CD8-positive, alpha-beta memory T cell (primary cell): Measurements from ENCODE around the gene FLVCR2. TPM values are rescaled to one million over a fixed set of nuclear protein-coding genes. Genes with fewer than 3 reads are reported as not detected.

Experiments
- CTCF ChIA-PET: fragments of 350-600 bp; sonication (Branson Sonifier 250); formaldehyde crosslinking; loops from one replicate; lab custom pipeline; 2021; ENCODE audit warnings: antibody characterized with exemption; lab: Charles Lee
- POLR2A ChIA-PET: fragments of 350-600 bp; sonication (Branson Sonifier 250); formaldehyde crosslinking; loops from one replicate; lab custom pipeline; 2021; ENCODE audit warnings: antibody characterized with exemption; lab: Charles Lee
- DNase-seq, 5 donors: peaks; one replicate each; pipeline versions ENCODE4 v3.0.0 to v3.0.0-alpha.2; 2020 to 2022; ENCODE audit warnings: mixed read lengths in 1 of 5
- H3K27ac ChIP-seq: one replicate; pipeline ENCODE4 v1.7.0; 2013; ENCODE audit warnings: low read depth, mild to moderate bottlenecking, low read length, moderate library complexity
- H3K27me3 ChIP-seq: 2 replicates; pipeline ENCODE4 v1.7.0; 2013; ENCODE audit warnings: low read length, mild to moderate bottlenecking; ENCODE audit not compliant: insufficient read depth, poor library complexity, severe bottlenecking
- H3K36me3 ChIP-seq: 2 replicates; pipeline ENCODE4 v1.7.0; 2013; ENCODE audit warnings: mild to moderate bottlenecking, low read length, moderate library complexity; ENCODE audit not compliant: insufficient read depth
- H3K4me1 ChIP-seq: 2 replicates; pipeline ENCODE4 v1.7.0; 2013; ENCODE audit warnings: mild to moderate bottlenecking, low read length, moderate library complexity; ENCODE audit not compliant: insufficient read depth
- H3K4me3 ChIP-seq: 2 replicates; pipeline ENCODE4 v1.7.0; 2013; ENCODE audit warnings: mild to moderate bottlenecking, low read length
- H3K9me3 ChIP-seq: 2 replicates; pipeline ENCODE4 v1.7.0; 2013; ENCODE audit warnings: mild to moderate bottlenecking, low read length
- H3K27ac Mint-ChIP-seq, 8 donors: one replicate each; pipeline ENCODE4 v1.8.0; 2020 to 2021; ENCODE audit warnings: mixed read lengths in 8 of 8, mild to moderate bottlenecking in 6 of 8, inconsistent platforms in 3 of 8, moderate library complexity in 3 of 8
- H3K27me3 Mint-ChIP-seq, 2 donors: one replicate each; pipeline ENCODE4 v1.8.0; 2020 to 2021; ENCODE audit warnings: mixed read lengths in 2 of 2, mild to moderate bottlenecking in 1 of 2, moderate library complexity in 1 of 2
- H3K36me3 Mint-ChIP-seq, 3 donors: one replicate each; pipeline ENCODE4 v1.8.0; 2020 to 2021; ENCODE audit warnings: mixed read lengths in 3 of 3, inconsistent platforms in 1 of 3, mild to moderate bottlenecking in 1 of 3
- H3K4me1 Mint-ChIP-seq, 3 donors: one replicate each; pipeline ENCODE4 v1.8.0; 2020 to 2021; ENCODE audit warnings: mixed read lengths in 3 of 3, inconsistent platforms in 1 of 3, mild to moderate bottlenecking in 1 of 3
- H3K4me3 Mint-ChIP-seq, 7 donors: one replicate each; pipeline ENCODE4 v1.8.0; 2020 to 2021; ENCODE audit warnings: mixed read lengths in 7 of 7, mild to moderate bottlenecking in 6 of 7, moderate library complexity in 4 of 7, inconsistent platforms in 2 of 7
- H3K9me3 Mint-ChIP-seq, 5 donors: one replicate each; pipeline ENCODE4 v1.8.0; 2020 to 2022; ENCODE audit warnings: mixed read lengths in 5 of 5, mild to moderate bottlenecking in 3 of 5, moderate library complexity in 2 of 5, inconsistent platforms in 1 of 5
- polyA plus RNA-seq: library from polyadenylated mRNA; unstranded; fragments of 300-500 nt; fragmentation: Illumina TruSeq; gene quantifications from one replicate; pipeline ENCODE4 v1.2.3, GENCODE V29; 2021
- total RNA-seq, 2 experiments: library from RNA; stranded (reverse); gene quantifications; one replicate each; pipeline ENCODE4 v1.2.3, GENCODE V29; 2021

Gene FLVCR2
- total and polyA plus RNA-seq, 3 experiments from 2014 or later = 0.60 to 2.6 (median 2.6) TPM

DNA sequence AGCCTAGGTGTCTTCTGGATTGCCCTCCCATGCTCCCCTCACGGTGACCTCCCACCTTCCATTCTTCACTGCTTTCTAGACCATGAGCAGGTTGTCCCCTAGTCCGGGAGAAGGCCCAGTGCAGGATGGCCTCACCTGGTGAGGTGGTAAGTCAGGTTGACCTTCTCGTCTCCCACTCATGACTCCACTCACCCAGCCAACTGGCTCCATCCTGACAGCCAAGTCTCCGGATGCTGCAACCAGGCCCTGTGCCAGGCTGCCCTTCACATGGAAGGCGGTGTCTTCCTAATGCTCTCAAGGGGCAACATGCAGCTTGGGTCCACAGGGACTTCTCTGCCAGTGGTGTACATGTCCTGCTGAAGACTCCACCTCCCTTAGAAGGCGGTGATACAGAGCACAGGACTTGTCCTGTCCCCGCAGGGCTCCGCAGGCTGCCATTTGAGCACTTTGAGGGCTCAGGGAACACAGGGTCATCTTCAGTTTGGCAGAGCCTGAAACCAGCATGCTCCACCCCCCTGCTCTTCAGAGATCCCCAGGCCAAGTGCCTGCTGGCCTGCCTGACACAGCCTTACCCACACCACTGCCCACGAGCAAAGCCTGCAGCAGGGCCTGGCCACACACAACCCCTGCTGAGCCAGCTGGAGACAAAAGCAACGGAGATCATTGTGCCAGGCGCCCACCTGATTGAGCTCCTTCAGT lies 30.7 kb upstream of the FLVCR2 start:
- Mint-ChIP-seq H3K9me3 (no peaks in the 10 kb centered on the region), H3K27me3 (no peaks in the 10 kb centered on the region), H3K4me1 (peaks cover 42 to 80% (median 77%) of the 10 kb centered on the region in 3 donors), H3K36me3 (peaks cover 0 to 31% (median 3%) of the 10 kb centered on the region in 3 donors), H3K4me3 (no peak overlapping the region), H3K27ac (peak overlapping the region in 7 of 8 donors; percentile 46 to 95 (median 72))
- DNase-seq = no peak
- Histone ChIP-seq H3K9me3 (no peaks in the 10 kb centered on the region), H3K4me1 (peaks cover 20% of the 10 kb centered on the region), H3K27ac (no peak overlapping the region), H3K36me3 (no peaks in the 10 kb centered on the region), H3K4me3 (no peak overlapping the region), H3K27me3 (no peaks in the 10 kb centered on the region)
- CTCF ChIA-PET = no interaction called here
- POLR2A ChIA-PET = no interaction called here

DNA sequence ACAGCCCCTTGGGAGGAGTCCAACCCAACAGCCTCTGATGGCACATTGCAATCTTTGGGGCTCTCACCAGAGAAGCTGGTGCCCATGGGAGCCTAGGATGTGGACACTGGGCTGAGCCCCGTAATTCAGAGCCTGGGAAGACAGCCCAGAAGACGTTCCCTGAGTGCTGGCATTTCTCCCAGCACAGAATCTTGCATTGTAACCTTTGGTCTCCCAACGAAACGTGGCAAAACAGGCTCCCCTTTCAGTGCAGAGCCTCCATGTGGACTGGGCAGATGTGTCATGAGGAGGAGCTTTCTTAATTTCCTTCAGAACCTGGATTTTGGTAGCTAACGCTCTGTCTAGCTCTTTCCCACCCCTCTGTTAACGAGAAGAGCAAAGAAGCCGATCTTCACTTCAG lies 29.9 kb upstream of the FLVCR2 start:
- no peak for DNase-seq
- no peaks in the 10 kb centered on the region for H3K36me3 ChIP-seq
- Mint-ChIP-seq H3K4me1 (peaks cover 35 to 79% (median 71%) of the 10 kb centered on the region in 3 donors), H3K36me3 (peaks cover 0 to 31% (median 3%) of the 10 kb centered on the region in 3 donors), H3K27ac (peak overlapping the region; percentile 46 to 96 (median 74)), H3K9me3 (no peaks in the 10 kb centered on the region), H3K4me3 (no peak overlapping the region), H3K27me3 (no peaks in the 10 kb centered on the region)
- no peaks in the 10 kb centered on the region for H3K27me3 ChIP-seq
- no peak overlapping the region for H3K27ac ChIP-seq
- H3K4me1 ChIP-seq = peaks cover 12% of the 10 kb centered on the region
- CTCF ChIA-PET = no interaction called here
- H3K9me3 ChIP-seq = no peaks in the 10 kb centered on the region
- H3K4me3 ChIP-seq = no peak overlapping the region
- POLR2A ChIA-PET = no interaction called here

DNA sequence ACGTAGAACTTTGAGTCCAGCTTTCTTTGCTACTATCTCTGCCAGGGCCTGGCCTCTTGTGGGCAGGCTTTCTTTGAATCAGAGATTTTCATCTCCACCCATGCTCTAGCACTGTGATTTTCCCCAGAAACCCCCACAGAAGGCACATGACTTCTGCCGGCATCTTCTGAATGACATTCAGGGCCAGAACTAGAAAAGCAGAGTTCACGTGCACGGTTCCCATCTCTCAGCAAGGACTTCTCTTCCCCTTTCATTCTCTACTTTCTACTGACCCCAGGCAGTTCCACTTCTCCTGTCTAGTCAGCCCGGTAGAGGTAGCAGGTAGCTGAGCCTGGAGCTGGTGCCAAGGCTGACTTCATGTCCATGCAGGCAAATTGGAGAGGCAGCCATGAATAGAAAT lies 29.3 kb upstream of the FLVCR2 start:
- ChIA-PET CTCF (interaction anchor here (1.7 kb wide), 1 partner anchor 12 kb away, joined by 5 read pairs; no protein-coding TSS in a partner anchor), POLR2A (no interaction called here)
- Histone ChIP-seq H3K27ac (no peak overlapping the region), H3K36me3 (no peaks in the 10 kb centered on the region), H3K4me3 (no peak overlapping the region), H3K9me3 (no peaks in the 10 kb centered on the region), H3K27me3 (no peaks in the 10 kb centered on the region), H3K4me1 (peaks cover 6% of the 10 kb centered on the region)
- Mint-ChIP-seq H3K36me3 (peaks cover 0 to 31% (median 3%) of the 10 kb centered on the region in 3 donors), H3K27me3 (no peaks in the 10 kb centered on the region), H3K9me3 (no peaks in the 10 kb centered on the region), H3K27ac (peak overlapping the region; percentile 70 to 96 (median 81)), H3K4me1 (peaks cover 34 to 77% (median 66%) of the 10 kb centered on the region in 3 donors), H3K4me3 (peak overlapping the region in 3 of 7 donors; percentile 16 to 49 (median 35))
- no peak for DNase-seq

DNA sequence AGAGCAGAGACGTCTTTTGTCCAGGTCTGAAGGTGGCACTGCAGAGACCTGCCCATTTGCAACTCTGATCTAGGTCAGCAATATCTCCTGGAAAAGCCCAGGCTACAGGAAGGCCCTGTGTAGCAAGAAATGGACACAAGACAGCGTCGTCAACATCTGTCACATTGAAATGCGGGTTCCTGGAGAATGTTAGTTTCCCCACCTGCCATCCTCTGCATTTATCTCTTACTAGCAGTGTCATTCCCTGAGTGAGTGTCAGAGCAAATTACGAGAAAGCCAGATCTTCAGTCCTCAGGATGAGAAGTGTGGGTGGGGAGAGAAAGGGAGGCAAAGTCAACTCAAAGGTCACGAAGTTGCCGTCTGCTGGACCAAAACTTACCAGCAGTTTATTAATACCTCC lies 27.4 kb upstream of the FLVCR2 start:
- peak overlapping the region in 5 of 7 donors; percentile 4 to 49 (median 37) for H3K4me3 Mint-ChIP-seq
- peaks cover 30 to 66% (median 58%) of the 10 kb centered on the region in 3 donors for H3K4me1 Mint-ChIP-seq

DNA sequence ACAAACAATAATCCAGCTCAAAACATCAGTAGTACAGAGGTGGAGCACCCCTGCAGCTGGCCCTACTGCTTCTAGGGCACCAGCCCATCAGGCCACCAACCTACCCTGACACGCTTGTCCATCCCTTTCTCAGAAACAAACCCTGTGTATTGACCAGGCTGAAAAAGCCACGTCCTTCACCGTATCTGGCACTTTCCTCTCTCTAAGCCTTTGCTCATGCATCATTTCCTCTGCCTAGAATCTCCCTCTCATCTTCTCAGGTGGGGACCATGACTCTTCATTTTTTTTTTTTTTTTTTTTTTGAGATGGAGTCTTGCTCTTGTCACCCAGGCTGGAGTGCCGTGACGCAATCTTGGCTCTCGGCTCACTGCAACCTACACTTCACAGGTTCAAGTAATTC lies 25.3 kb upstream of the FLVCR2 start:
- DNase-seq = no peak
- peaks cover 27 to 58% (median 54%) of the 10 kb centered on the region in 3 donors for H3K4me1 Mint-ChIP-seq
- POLR2A ChIA-PET = interaction anchor here (1.6 kb wide), 1 partner anchor 14 kb away, joined by 6 read pairs; no protein-coding TSS in a partner anchor
- Histone ChIP-seq H3K36me3 (no peaks in the 10 kb centered on the region), H3K4me1 (no peaks in the 10 kb centered on the region), H3K4me3 (no peak overlapping the region), H3K27ac (no peak overlapping the region), H3K27me3 (no peaks in the 10 kb centered on the region), H3K9me3 (no peaks in the 10 kb centered on the region)
- H3K9me3 Mint-ChIP-seq = no peaks in the 10 kb centered on the region
- H3K4me3 Mint-ChIP-seq = peak overlapping the region in 1 of 7 donors; percentile 63
- CTCF ChIA-PET = interaction anchor here (1.0 to 2.0 kb wide), 6 partner anchors 8 to 101 kb away, joined by 3 to 7 read pairs (median 4); no protein-coding TSS in a partner anchor
- H3K27ac Mint-ChIP-seq = peak overlapping the region in 3 of 8 donors; percentile 2 to 19 (median 11)
- peaks cover 4 to 8% (median 5%) of the 10 kb centered on the region in 3 donors for H3K36me3 Mint-ChIP-seq
- H3K27me3 Mint-ChIP-seq = no peaks in the 10 kb centered on the region

More for the DNA sequence above, 27.4 kb upstream of the FLVCR2 start:
- Mint-ChIP-seq H3K9me3 (no peaks in the 10 kb centered on the region), H3K27me3 (no peaks in the 10 kb centered on the region), H3K36me3 (peaks cover 4 to 28% (median 6%) of the 10 kb centered on the region in 3 donors), H3K27ac (peak overlapping the region; percentile 2 to 88 (median 64))
- H3K36me3 ChIP-seq = no peaks in the 10 kb centered on the region
- no peak for DNase-seq
- ChIA-PET CTCF (interaction anchor here (0.9 to 1.8 kb wide), 4 partner anchors 9 to 32 kb away, joined by 3 to 4 read pairs (median 3); no protein-coding TSS in a partner anchor), POLR2A (no interaction called here)
- H3K27ac ChIP-seq = no peak overlapping the region
- no peaks in the 10 kb centered on the region for H3K4me1 ChIP-seq
- H3K27me3 ChIP-seq = no peaks in the 10 kb centered on the region
- H3K4me3 ChIP-seq = no peak overlapping the region
- H3K9me3 ChIP-seq = no peaks in the 10 kb centered on the region

DNA sequence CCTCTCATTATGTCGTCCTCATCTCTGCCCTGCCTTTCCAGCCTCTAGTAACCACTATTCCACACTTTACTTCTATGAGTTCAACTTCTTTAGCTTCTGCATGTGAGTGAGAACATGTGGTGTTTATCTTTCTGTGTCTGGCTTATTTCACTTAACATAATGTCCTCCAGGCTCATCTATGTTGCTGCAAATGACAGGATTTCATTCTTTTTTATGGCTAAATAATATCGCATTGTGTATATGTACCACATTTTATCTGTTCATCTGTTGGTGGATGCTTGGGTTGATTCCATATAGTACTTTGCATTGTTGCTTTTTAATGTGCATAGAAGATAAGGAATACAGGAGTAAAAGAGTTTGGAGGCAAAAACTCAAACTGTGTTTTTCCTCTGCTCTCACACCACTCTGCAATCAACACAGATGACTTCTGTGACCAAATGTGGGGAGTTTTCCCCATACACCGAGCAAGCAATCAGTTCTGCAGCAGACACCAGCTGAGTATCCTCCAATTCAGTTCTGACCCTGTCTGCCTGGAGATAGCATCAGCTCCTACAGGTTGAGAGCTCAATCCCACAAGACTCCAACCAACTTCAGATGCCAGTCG lies 24.6 kb upstream of the FLVCR2 start:
- DNase-seq = no peak
- Histone ChIP-seq H3K27ac (no peak overlapping the region), H3K4me3 (no peak overlapping the region), H3K4me1 (no peaks in the 10 kb centered on the region), H3K9me3 (no peaks in the 10 kb centered on the region), H3K27me3 (no peaks in the 10 kb centered on the region), H3K36me3 (no peaks in the 10 kb centered on the region)
- CTCF ChIA-PET = interaction anchor here (2.0 kb wide), 1 partner anchor 100 kb away, joined by 7 read pairs; no protein-coding TSS in a partner anchor
- POLR2A ChIA-PET = no interaction called here
- Mint-ChIP-seq H3K27ac (peak overlapping the region in 2 of 8 donors; percentile 2 to 19), H3K4me3 (no peak overlapping the region), H3K9me3 (no peaks in the 10 kb centered on the region), H3K36me3 (peaks cover 2 to 4% (median 3%) of the 10 kb centered on the region in 3 donors), H3K27me3 (no peaks in the 10 kb centered on the region), H3K4me1 (peaks cover 22 to 51% (median 47%) of the 10 kb centered on the region in 3 donors)

DNA sequence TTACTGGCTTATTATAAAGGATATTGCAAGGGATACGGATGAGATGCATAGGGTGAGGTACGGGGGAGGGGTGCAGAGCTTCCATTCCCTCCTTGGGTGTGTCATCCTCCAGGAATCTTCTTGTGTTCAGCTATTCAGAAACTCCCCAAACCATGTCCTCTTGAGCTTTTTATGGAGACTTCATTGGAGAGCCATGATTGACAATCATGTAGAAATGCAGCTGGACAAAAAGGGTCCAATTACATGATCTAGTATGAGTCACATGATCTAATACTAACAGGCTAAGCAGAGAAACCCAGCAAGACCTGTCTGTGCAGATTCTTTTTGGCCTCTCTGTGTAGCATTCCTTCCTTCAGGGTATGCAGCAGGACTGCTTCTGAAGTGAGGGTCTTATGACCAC lies 23.9 kb upstream of the FLVCR2 start:
- Histone ChIP-seq H3K9me3 (no peaks in the 10 kb centered on the region), H3K36me3 (no peaks in the 10 kb centered on the region), H3K27me3 (no peaks in the 10 kb centered on the region), H3K4me1 (no peaks in the 10 kb centered on the region), H3K4me3 (no peak overlapping the region), H3K27ac (no peak overlapping the region)
- H3K27me3 Mint-ChIP-seq = peaks cover 0 to 1% of the 10 kb centered on the region in 2 donors
- ChIA-PET CTCF (no interaction called here), POLR2A (no interaction called here)
- no peak overlapping the region for H3K4me3 Mint-ChIP-seq
- no peak for DNase-seq
- H3K9me3 Mint-ChIP-seq = no peaks in the 10 kb centered on the region
- peak overlapping the region in 1 of 8 donors; percentile 37 for H3K27ac Mint-ChIP-seq
- H3K4me1 Mint-ChIP-seq = peaks cover 19 to 44% (median 41%) of the 10 kb centered on the region in 3 donors
- H3K36me3 Mint-ChIP-seq = peaks cover 0 to 4% (median 3%) of the 10 kb centered on the region in 3 donors

DNA sequence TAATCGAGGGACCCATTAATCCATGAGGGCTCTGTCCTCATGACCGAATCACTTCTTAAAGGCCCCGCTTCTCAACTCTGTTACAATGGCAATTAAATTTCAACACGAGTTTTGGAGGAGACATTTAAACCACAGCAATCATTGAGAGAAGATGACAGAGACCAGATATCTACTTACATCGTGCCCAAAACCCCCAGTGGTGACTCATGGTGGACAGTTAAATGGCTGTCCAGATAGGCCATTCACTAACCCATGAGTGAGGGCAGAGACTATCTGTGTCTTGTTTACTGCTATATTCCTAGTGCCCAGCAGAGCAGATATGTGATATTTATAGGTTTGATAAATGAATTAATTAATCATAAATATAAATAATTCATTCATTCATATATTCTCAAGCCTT lies 20.0 kb upstream of the FLVCR2 start:
- no peak for DNase-seq
- POLR2A ChIA-PET = no interaction called here
- no peaks in the 10 kb centered on the region for H3K9me3 ChIP-seq
- no peak overlapping the region for H3K27ac ChIP-seq
- CTCF ChIA-PET = no interaction called here
- Mint-ChIP-seq H3K36me3 (peaks cover 0 to 4% (median 3%) of the 10 kb centered on the region in 3 donors), H3K9me3 (no peaks in the 10 kb centered on the region), H3K27ac (no peak overlapping the region), H3K4me3 (no peak overlapping the region), H3K4me1 (peaks cover 15 to 29% (median 22%) of the 10 kb centered on the region in 3 donors), H3K27me3 (peaks cover 0 to 1% of the 10 kb centered on the region in 2 donors)
- no peaks in the 10 kb centered on the region for H3K27me3 ChIP-seq
- H3K4me1 ChIP-seq = peaks cover 6% of the 10 kb centered on the region
- no peak overlapping the region for H3K4me3 ChIP-seq
- H3K36me3 ChIP-seq = no peaks in the 10 kb centered on the region
